Activated CD4-positive, CD25-positive, alpha-beta regulatory T cell treated with anti-CD3 and anti-CD28 coated beads, Interleukin-2, amount 50 U/mL, for 16 hours (primary cell): Measurements from ENCODE around the gene APOL4.
"Not testable (repeated sequence)": the region's sequence is repeated elsewhere in the genome, so short reads cannot be mapped to it uniquely, and the experiment has no call there.

Source experiments
- DNase-seq: peaks from one replicate; pipeline ENCODE4 v3.0.0-alpha.2; 2020; ENCODE audit warnings: low read depth, low spot score

The APOL4 gene

GRCh38 chr22:36185828-36186624, 15.6 kb downstream of the APOL4 start:
- DNase-seq = no peak

GRCh38 chr22:36184433-36185025, 17.1 kb downstream of the APOL4 start:
- no peak for DNase-seq

- DNase-seq = no peak
Observed at GRCh38 chr22:36183446-36183845, 18.2 kb downstream of the APOL4 start.

- no peak for DNase-seq
Observed at GRCh38 chr22:36182857-36183256, 18.8 kb downstream of the APOL4 start.

- no peak for DNase-seq
Observed at GRCh38 chr22:36182056-36182455, 19.6 kb downstream of the APOL4 start.

GRCh38 chr22:36180928-36181327, 20.7 kb downstream of the APOL4 start:
- DNase-seq = no peak

GRCh38 chr22:36180038-36180880, 21.4 kb downstream of the APOL4 start:
- DNase-seq = peak; percentile 71

GRCh38 chr22:36177160-36177559, 24.4 kb downstream of the APOL4 start:
- no peak for DNase-seq

GRCh38 chr22:36175892-36176291, 25.7 kb downstream of the APOL4 start:
- DNase-seq = no peak

- DNase-seq = no peak
Observed at GRCh38 chr22:36171941-36172340, 29.7 kb downstream of the APOL4 start.

GRCh38 chr22:36166518-36167220, 34.9 kb downstream of the APOL4 start:
- no peak for DNase-seq

- DNase-seq = no peak
Observed at GRCh38 chr22:36166086-36166485, 35.5 kb downstream of the APOL4 start.

- DNase-seq = no peak
Observed at GRCh38 chr22:36165141-36165540, 36.5 kb downstream of the APOL4 start.

- no peak for DNase-seq
Observed at GRCh38 chr22:36164621-36165020, 37.0 kb downstream of the APOL4 start.

- no peak for DNase-seq
Observed at GRCh38 chr22:36163497-36163896, 38.1 kb downstream of the APOL4 start.

GRCh38 chr22:36162127-36163034, 39.2 kb downstream of the APOL4 start:
- DNase-seq = no peak

GRCh38 chr22:36161793-36162126, 39.8 kb downstream of the APOL4 start:
- DNase-seq = not testable (repeated sequence)

- no peak for DNase-seq
Observed at GRCh38 chr22:36160499-36160942, 41.1 kb downstream of the APOL4 start, which contains the start of gene APOL3. Gene APOL3, minus strand, starts transcription at chr22:36160755. Its CDS starts 11,700 bp downstream, at chr22:36149055.

GRCh38 chr22:36156515-36157419, 44.8 kb downstream of the APOL4 start:
- DNase-seq = peak; percentile 38

GRCh38 chr22:36156119-36156514, 45.5 kb downstream of the APOL4 start:
- no peak for DNase-seq
